ENCODE data around the gene LNX2.
A peak's percentile ranks its signal among the peaks of the same experiment; 100 is the strongest.

Gene LNX2

GRCh38 chr13:27549406-27549981, 70.8 kb downstream of the LNX2 start:
- DNase-seq, result no peak

GRCh38 chr13:27542220-27542619, 78.1 kb downstream of the LNX2 start:
- no peak for DNase-seq

- no peak for DNase-seq
These were observed 78.9 kb downstream of the LNX2 start for GRCh38 chr13:27541386-27541785.

GRCh38 chr13:27536361-27537101, 83.8 kb downstream of the LNX2 start:
- no peak for DNase-seq

- no peak for DNase-seq
These were observed 84.8 kb downstream of the LNX2 start for GRCh38 chr13:27535546-27535945.

- no peak for DNase-seq
These were observed 85.3 kb downstream of the LNX2 start for GRCh38 chr13:27534981-27535380.

- DNase-seq, result no peak
These were observed 86.0 kb downstream of the LNX2 start for GRCh38 chr13:27534108-27534980.

GRCh38 chr13:27533155-27533643, 87.1 kb downstream of the LNX2 start:
- DNase-seq, result peak; percentile 6

GRCh38 chr13:27528908-27529307, 91.4 kb downstream of the LNX2 start:
- no peak for DNase-seq

- DNase-seq, result no peak
These were observed 93.8 kb downstream of the LNX2 start for GRCh38 chr13:27526516-27526915.

- no peak for DNase-seq
These were observed 95.1 kb downstream of the LNX2 start for GRCh38 chr13:27524981-27525975.

- peak; percentile 6 for DNase-seq
These were observed 96.8 kb downstream of the LNX2 start for GRCh38 chr13:27523346-27524073.

- DNase-seq, result no peak
These were observed 97.5 kb downstream of the LNX2 start for GRCh38 chr13:27522847-27523246.

GRCh38 chr13:27516103-27516502, 104.2 kb downstream of the LNX2 start:
- no peak for DNase-seq

- no peak for DNase-seq
These were observed 110.2 kb downstream of the LNX2 start for GRCh38 chr13:27510082-27510481.

GRCh38 chr13:27508802-27509201, 111.5 kb downstream of the LNX2 start:
- DNase-seq, result no peak

- no peak for DNase-seq
These were observed 114.5 kb downstream of the LNX2 start for GRCh38 chr13:27505792-27506191.

- no peak for DNase-seq
These were observed 115.5 kb downstream of the LNX2 start for GRCh38 chr13:27504868-27505194.

- no peak for DNase-seq
These were observed 116.0 kb downstream of the LNX2 start for GRCh38 chr13:27504128-27504867.

GRCh38 chr13:27500806-27501534, 119.4 kb downstream of the LNX2 start:
- DNase-seq, result no peak

Data from KG1 (cell line).